Common myeloid progenitor, CD34-positive (primary cell): ENCODE data around the gene ACIN1.

Experiments
- CTCF ChIA-PET: fragments of 350-600 bp; sonication (Branson Sonifier 250); formaldehyde crosslinking; loops from one replicate; lab custom pipeline; 2021; ENCODE audit warnings: antibody characterized with exemption; lab: Charles Lee
- POLR2A ChIA-PET: fragments of 350-600 bp; sonication (Branson Sonifier 250); formaldehyde crosslinking; loops from one replicate; lab custom pipeline; 2021; ENCODE audit warnings: antibody characterized with exemption; lab: Charles Lee
- DNase-seq, 3 donors: peaks; one replicate each; pipeline versions ENCODE4 v3.0.0 to v3.0.0-alpha.2; 2013
- H3K27ac ChIP-seq, 2 experiments: 1 replicate in 1 of 2; 2 replicates in 1 of 2; pipeline ENCODE4 v1.7.0; 2013; ENCODE audit warnings: inconsistent platforms in 2 of 2, low read length in 2 of 2, mild to moderate bottlenecking in 2 of 2, low read depth in 1 of 2, moderate library complexity in 1 of 2; ENCODE audit not compliant: severe bottlenecking in 2 of 2, insufficient read depth in 1 of 2, poor library complexity in 1 of 2
- H3K27me3 ChIP-seq, 5 experiments: replicated peaks in 2 of 5; 1 replicate in 3 of 5; 2 replicates in 2 of 5; pipeline versions ENCODE4 v1.6.1 to v1.7.0; 2013; ENCODE audit warnings: low read length in 4 of 5, mild to moderate bottlenecking in 2 of 5, moderate library complexity in 2 of 5, inconsistent platforms in 1 of 5; ENCODE audit not compliant: insufficient read depth in 5 of 5, control insufficient read depth in 4 of 5
- H3K36me3 ChIP-seq, 4 experiments: 1 replicate in 2 of 4; 2 replicates in 2 of 4; pipeline versions ENCODE4 v1.6.1 to v1.7.0; 2013; ENCODE audit warnings: low read length in 3 of 4, control low read depth in 1 of 4, mild to moderate bottlenecking in 1 of 4; ENCODE audit not compliant: control insufficient read depth in 4 of 4, insufficient read depth in 4 of 4
- H3K4me1 ChIP-seq, 4 experiments: 1 replicate in 3 of 4; 2 replicates in 1 of 4; pipeline versions ENCODE4 v1.6.1 to v1.7.1; 2013; ENCODE audit warnings: low read length in 3 of 4, mild to moderate bottlenecking in 3 of 4, control low read depth in 1 of 4, inconsistent platforms in 1 of 4, moderate library complexity in 1 of 4; ENCODE audit not compliant: control insufficient read depth in 4 of 4, insufficient read depth in 4 of 4; ENCODE audit errors: control extremely low read depth in 1 of 4
- H3K4me3 ChIP-seq, 7 experiments: 1 replicate in 4 of 7; 2 replicates in 3 of 7; pipeline versions ENCODE4 v1.5.1 to v1.7.0; 2013; ENCODE audit warnings: mild to moderate bottlenecking in 7 of 7, low read length in 6 of 7, moderate library complexity in 6 of 7, inconsistent platforms in 2 of 7, low read depth in 2 of 7, control low read depth in 1 of 7; ENCODE audit not compliant: insufficient read depth in 4 of 7, control insufficient read depth in 1 of 7; ENCODE audit errors: extremely low read depth in 1 of 7
- H3K9me3 ChIP-seq, 5 experiments: 1 replicate in 4 of 5; 2 replicates in 1 of 5; pipeline versions ENCODE4 v1.6.1 to v1.7.1; 2013; ENCODE audit warnings: low read length in 4 of 5, mild to moderate bottlenecking in 2 of 5, inconsistent platforms in 1 of 5, low read depth in 1 of 5, moderate library complexity in 1 of 5; ENCODE audit not compliant: control insufficient read depth in 4 of 5, insufficient read depth in 2 of 5; ENCODE audit errors: control extremely low read depth in 1 of 5
- WGBS: methylation state at CpG from one replicate; pipeline ENCODE4 v1.1.5; 2013; ENCODE audit not compliant: insufficient coverage; 5-methylcytosine and 5-hydroxymethylcytosine counted together

The ACIN1 gene

GRCh38 chr14:23137813-23138535 lies 43.0 kb upstream of the ACIN1 start:
- no peak overlapping the region for H3K4me3 ChIP-seq
- no peaks in the 10 kb centered on the region for H3K9me3 ChIP-seq
- CTCF ChIA-PET: interaction anchor here (1.5 kb wide), 1 partner anchor 51 kb away, joined by 3 read pairs; no protein-coding TSS in a partner anchor
- no peaks in the 10 kb centered on the region for H3K4me1 ChIP-seq
- H3K36me3 ChIP-seq: peaks cover 0 to 2% (median 0%) of the 10 kb centered on the region in 4 experiments
- WGBS: 100% methylated on average over 2 of the region's 6 CpGs
- no peak for DNase-seq
- no peak overlapping the region for H3K27ac ChIP-seq
- no peaks in the 10 kb centered on the region for H3K27me3 ChIP-seq
- POLR2A ChIA-PET: interaction anchor here (1.3 kb wide), 1 partner anchor 24 kb away, joined by 3 read pairs; no protein-coding TSS in a partner anchor

GRCh38 chr14:23137192-23137812 lies 42.4 kb upstream of the ACIN1 start:
- ChIA-PET CTCF (interaction anchor here (1.5 to 1.9 kb wide), 2 partner anchors 50 to 52 kb away, joined by 3 to 5 read pairs; no protein-coding TSS in a partner anchor), POLR2A (interaction anchor here (1.3 kb wide), 1 partner anchor 25 kb away, joined by 3 read pairs; no protein-coding TSS in a partner anchor)
- Histone ChIP-seq H3K27me3 (no peaks in the 10 kb centered on the region), H3K9me3 (no peaks in the 10 kb centered on the region), H3K36me3 (peaks cover 0 to 2% (median 0%) of the 10 kb centered on the region in 4 experiments), H3K4me1 (no peaks in the 10 kb centered on the region), H3K4me3 (no peak overlapping the region), H3K27ac (no peak overlapping the region)
- WGBS: 98% methylated on average over 4 of the region's 11 CpGs
- no peak for DNase-seq

- Histone ChIP-seq H3K27ac (no peak overlapping the region), H3K4me1 (no peaks in the 10 kb centered on the region), H3K4me3 (no peak overlapping the region), H3K27me3 (no peaks in the 10 kb centered on the region), H3K36me3 (peaks cover 0 to 2% (median 0%) of the 10 kb centered on the region in 4 experiments), H3K9me3 (no peaks in the 10 kb centered on the region)
- ChIA-PET CTCF (interaction anchor here (1.5 to 1.9 kb wide), 2 partner anchors 15 to 51 kb away, joined by 3 to 5 read pairs; no protein-coding TSS in a partner anchor), POLR2A (interaction anchor here (1.3 kb wide), 1 partner anchor 25 kb away, joined by 3 read pairs; no protein-coding TSS in a partner anchor)
- WGBS: 90% methylated on average over 16 of the region's 16 CpGs
- no peak for DNase-seq
Observed at GRCh38 chr14:23136566-23137133, 41.7 kb upstream of the ACIN1 start.

GRCh38 chr14:23132970-23133369 lies 38.0 kb upstream of the ACIN1 start:
- 0% methylated on average over 1 of the region's 8 CpGs for WGBS
- CTCF ChIA-PET: interaction anchor here (0.6 to 5.8 kb wide), 2 partner anchors 12 to 50 kb away, joined by 4 to 31 read pairs; no protein-coding TSS in a partner anchor
- no peak for DNase-seq
- Histone ChIP-seq H3K4me1 (peaks cover 0 to 5% (median 2%) of the 10 kb centered on the region in 4 experiments), H3K4me3 (no peak overlapping the region), H3K9me3 (no peaks in the 10 kb centered on the region), H3K27ac (no peak overlapping the region), H3K27me3 (no peaks in the 10 kb centered on the region), H3K36me3 (no peaks in the 10 kb centered on the region)
- POLR2A ChIA-PET: no interaction called here

GRCh38 chr14:23131482-23131881 lies 36.5 kb upstream of the ACIN1 start:
- POLR2A ChIA-PET: no interaction called here
- H3K27me3 ChIP-seq: no peaks in the 10 kb centered on the region
- DNase-seq: no peak
- H3K9me3 ChIP-seq: no peaks in the 10 kb centered on the region
- no peak overlapping the region for H3K27ac ChIP-seq
- H3K4me1 ChIP-seq: peaks cover 0 to 5% (median 2%) of the 10 kb centered on the region in 4 experiments
- no peak overlapping the region for H3K4me3 ChIP-seq
- WGBS: 96% methylated on average over 4 of the region's 5 CpGs
- CTCF ChIA-PET: interaction anchor here (5.8 to 16.7 kb wide), 2 partner anchors 10 to 49 kb away, joined by 31 to 462 read pairs; partner anchors contain the start of gene SLC7A8
- no peaks in the 10 kb centered on the region for H3K36me3 ChIP-seq

- H3K4me3 ChIP-seq: no peak overlapping the region
- H3K4me1 ChIP-seq: peaks cover 0 to 5% (median 2%) of the 10 kb centered on the region in 4 experiments
- H3K27me3 ChIP-seq: no peaks in the 10 kb centered on the region
- H3K27ac ChIP-seq: no peak overlapping the region
- no peaks in the 10 kb centered on the region for H3K9me3 ChIP-seq
- ChIA-PET POLR2A (interaction anchor here (0.6 kb wide), 1 partner anchor 24 kb away, joined by 3 read pairs; no protein-coding TSS in a partner anchor), CTCF (interaction anchor here (5.8 to 16.7 kb wide), 2 partner anchors 10 to 49 kb away, joined by 31 to 462 read pairs; partner anchors contain the start of gene SLC7A8)
- no peaks in the 10 kb centered on the region for H3K36me3 ChIP-seq
- peak in 2 of 3 donors; percentile 15 to 26 for DNase-seq
- WGBS: 75% methylated on average over 2 of the region's 3 CpGs
Observed at GRCh38 chr14:23130871-23131270, 35.9 kb upstream of the ACIN1 start.
